Measurements from ENCODE around the gene G0S2. TPM values are rescaled to one million over a fixed set of nuclear protein-coding genes. Genes with fewer than 3 reads are reported as not detected.

Gene G0S2
- polyA plus RNA-seq, 2 of the 4 experiments (the other 2 are of a cell fraction), result 1.1 to 3.0 TPM

DNA sequence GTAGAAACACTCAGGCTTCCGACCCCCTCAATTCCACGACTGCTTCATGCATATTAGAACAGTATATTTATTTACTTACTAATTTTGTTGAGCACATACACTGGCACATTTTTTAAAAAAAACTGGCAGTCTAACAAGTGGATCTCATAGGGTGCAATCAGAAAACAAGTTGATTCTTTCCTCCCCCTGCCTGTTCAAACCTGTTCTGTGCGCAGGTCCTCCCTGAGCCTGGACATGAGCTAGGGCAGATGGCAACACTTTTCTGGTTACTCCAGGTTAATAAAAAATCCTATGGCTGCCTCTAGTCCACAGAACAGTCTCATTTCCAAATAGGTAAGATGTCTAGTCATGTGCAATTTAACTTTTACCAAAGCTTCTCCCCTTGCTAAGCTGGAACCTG is 48.1 kb downstream of the G0S2 start:
- CTCF ChIA-PET, result interaction anchor here (0.7 to 1.3 kb wide), 3 partner anchors 25 to 587 kb away, joined by 3 read pairs; no protein-coding TSS in a partner anchor
- FAIRE-seq, result no peak

DNA sequence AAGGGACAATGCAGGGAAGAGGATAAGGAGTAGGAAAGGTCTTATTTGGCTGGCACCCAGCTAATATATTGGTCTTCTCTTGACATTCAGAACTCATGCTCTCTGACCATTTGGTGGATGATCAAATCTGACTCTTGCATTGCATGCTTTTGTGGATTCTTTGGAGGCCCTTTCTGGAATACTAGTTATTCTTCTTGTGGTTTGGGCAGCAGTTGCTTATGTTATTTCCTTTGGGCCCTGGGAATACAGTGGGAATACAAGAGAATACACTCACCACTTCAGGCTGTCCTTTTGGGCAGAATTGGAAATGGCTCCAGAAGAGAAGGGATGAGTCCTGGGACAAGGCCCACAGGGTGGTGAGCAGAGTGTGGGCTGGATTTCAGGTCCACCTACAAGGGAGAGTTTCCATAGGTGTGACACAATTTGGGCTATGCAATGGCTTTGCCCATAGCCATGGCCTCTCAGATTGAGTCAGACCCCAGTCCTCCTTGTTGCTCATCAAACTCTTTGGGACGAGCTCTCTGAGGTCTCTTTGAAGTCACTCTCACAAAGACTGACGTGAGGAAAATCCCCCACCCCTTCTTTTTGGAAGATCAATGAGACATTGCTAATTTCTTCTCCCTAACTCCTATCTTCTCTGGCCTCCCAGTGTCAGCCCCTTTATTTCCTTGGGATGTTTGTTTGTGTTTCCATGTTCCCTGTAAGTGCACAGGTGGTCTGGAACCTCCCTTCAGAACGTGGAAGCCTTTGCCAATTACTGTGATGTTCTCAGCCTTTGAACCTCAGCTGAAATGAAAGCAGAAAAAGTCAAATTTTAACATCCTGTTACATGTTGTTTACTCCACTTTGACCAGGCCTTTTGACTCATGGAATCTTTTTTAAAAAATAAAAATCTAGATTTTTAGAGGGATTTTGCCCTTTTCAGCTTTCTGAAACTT is 48.8 kb downstream of the G0S2 start:
- Histone ChIP-seq H3K4me2 (no peak overlapping the region), H3K27ac (no peak overlapping the region), H3K4me1 (no peaks in the 10 kb centered on the region), H3K9me3 (no peaks in the 10 kb centered on the region), H3K4me3 (no peak overlapping the region)
- WGBS (ENCODE audit: missing lambda C conversion rate), result 16% methylated on average over 3 of the region's 3 CpGs
- DNase-seq (ENCODE audit: low read depth in 1 of 2, low spot score in 1 of 2) (no peak), FAIRE-seq (no peak), ATAC-seq (no peak)
- ChIA-PET CTCF (interaction anchor here (0.7 to 2.1 kb wide), 7 partner anchors 10 to 587 kb away, joined by 3 to 9 read pairs (median 3); no protein-coding TSS in a partner anchor), POLR2A (no interaction called here)
- TF ChIP-seq, protein P1, sequence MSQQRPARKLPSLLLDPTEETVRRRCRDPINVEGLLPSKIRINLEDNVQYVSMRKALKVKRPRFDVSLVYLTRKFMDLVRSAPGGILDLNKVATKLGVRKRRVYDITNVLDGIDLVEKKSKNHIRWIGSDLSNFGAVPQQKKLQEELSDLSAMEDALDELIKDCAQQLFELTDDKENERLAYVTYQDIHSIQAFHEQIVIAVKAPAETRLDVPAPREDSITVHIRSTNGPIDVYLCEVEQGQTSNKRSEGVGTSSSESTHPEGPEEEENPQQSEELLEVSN (IDR thresholded peaks at IDR 0.05; ENCODE audit: borderline replicate concordance, low read depth), result no peak
- TF ChIP-seq MAZ (IDR thresholded peaks at IDR 0.05; ENCODE audit: borderline replicate concordance, low read depth, low read length), result no peak
- TF ChIP-seq CHD4 (IDR thresholded peaks at IDR 0.05; ENCODE audit: borderline replicate concordance), result no peak
- no peak for TF ChIP-seq CBX8 (IDR thresholded peaks at IDR 0.05)
- TF ChIP-seq GATA3 (IDR thresholded peaks at IDR 0.05; ENCODE audit: borderline replicate concordance), result no peak
- TF ChIP-seq NFE2L2 (conservative IDR thresholded peaks at IDR 0.05; ENCODE audit: low read length), result no peak
- TF ChIP-seq ZNF302 (CRISPR knock-in tag; IDR thresholded peaks at IDR 0.05), result no peak
- no peak for TF ChIP-seq CBX2 (IDR thresholded peaks at IDR 0.05; ENCODE audit: borderline replicate concordance, low read depth)

More for the DNA sequence above, 48.1 kb downstream of the G0S2 start:
- Histone ChIP-seq H3K4me3 (no peak overlapping the region), H3K4me2 (no peak overlapping the region), H3K27ac (no peak overlapping the region), H3K9me3 (no peaks in the 10 kb centered on the region), H3K4me1 (no peaks in the 10 kb centered on the region)
- DNase-seq (ENCODE audit: low read depth in 1 of 2, low spot score in 1 of 2), result no peak
- no peak for ATAC-seq
- POLR2A ChIA-PET, result no interaction called here
- 39% methylated on average over 3 of the region's 3 CpGs for WGBS (ENCODE audit: missing lambda C conversion rate)
- TF ChIP-seq CBX8 (IDR thresholded peaks at IDR 0.05), result no peak
- no peak for TF ChIP-seq EHMT2 (IDR thresholded peaks at IDR 0.05; ENCODE audit: low read depth)
- TF ChIP-seq NR3C1 (IDR thresholded peaks at IDR 0.05), result no peak
- TF ChIP-seq NPAS2 (CRISPR knock-in tag; IDR thresholded peaks at IDR 0.05; ENCODE audit: borderline replicate concordance), result no peak
- no peak for TF ChIP-seq ZSCAN20 (CRISPR knock-in tag; IDR thresholded peaks at IDR 0.05)
- TF ChIP-seq KDM1A (IDR thresholded peaks at IDR 0.05; ENCODE audit: low read depth), result no peak
- TF ChIP-seq ZFP36 (IDR thresholded peaks at IDR 0.05; ENCODE audit: borderline replicate concordance, partially characterized antibody), result no peak
- no peak for TF ChIP-seq CHD2 (IDR thresholded peaks at IDR 0.05; ENCODE audit: low read length, partially characterized antibody)
- no peak for TF ChIP-seq TFCP2L1 (CRISPR knock-in tag; IDR thresholded peaks at IDR 0.05)
- TF ChIP-seq RNF2 (IDR thresholded peaks at IDR 0.05; ENCODE audit: borderline replicate concordance, low read depth), result no peak
- TF ChIP-seq CBX2 (IDR thresholded peaks at IDR 0.05; ENCODE audit: borderline replicate concordance, low read depth), result no peak
- no peak for TF ChIP-seq RAD21 (conservative IDR thresholded peaks at IDR 0.05 in 1 of 2, IDR thresholded peaks at IDR 0.05 in 1 of 2)
- no peak for TF ChIP-seq SMC3 (IDR thresholded peaks at IDR 0.05)
- no peak for TF ChIP-seq HOXB5 (CRISPR knock-in tag; IDR thresholded peaks at IDR 0.05)
- no peak for TF ChIP-seq HEYL (CRISPR knock-in tag; IDR thresholded peaks at IDR 0.05)

Other genes starting within 250 kb of the G0S2 start
- 0.08 and 0.19 TPM in 2 replicates for gene CAMK1G, start 91.7 kb upstream of the G0S2 start, polyA plus RNA-seq (2011; rRNA removed)
- 0.03 to 0.13 TPM in 2 of 3 replicates, not detected in the other for gene CAMK1G, start 91.7 kb upstream of the G0S2 start, polyA plus RNA-seq (2017; fragmentation: RNase III; extraction: RNeasy Plus Mini Kit Qiagen cat#74134 plus additional on column Dnase treatment)
- gene LAMB3, start 23.0 kb upstream of the G0S2 start, polyA plus RNA-seq (2011; rRNA removed), result 7.3 and 11.6 TPM in 2 replicates
- gene LAMB3, start 23.0 kb upstream of the G0S2 start, polyA plus RNA-seq (2017; fragmentation: RNase III; extraction: RNeasy Plus Mini Kit Qiagen cat#74134 plus additional on column Dnase treatment), result 8.1 to 11.1 TPM (median 9.1 TPM) in 3 replicates
- 0.17 TPM in 1 of 2 replicates, not detected in the other for gene HSD11B1, start 29.4 kb downstream of the G0S2 start, polyA plus RNA-seq (2011; rRNA removed)
- not detected in 3 replicates for gene HSD11B1, start 29.4 kb downstream of the G0S2 start, polyA plus RNA-seq (2017; fragmentation: RNase III; extraction: RNeasy Plus Mini Kit Qiagen cat#74134 plus additional on column Dnase treatment)
- not detected in 2 replicates for gene TRAF3IP3, start 80.6 kb downstream of the G0S2 start, polyA plus RNA-seq (2011; rRNA removed)
- gene TRAF3IP3, start 80.6 kb downstream of the G0S2 start, polyA plus RNA-seq (2017; fragmentation: RNase III; extraction: RNeasy Plus Mini Kit Qiagen cat#74134 plus additional on column Dnase treatment), result not detected in 3 replicates
- 3.3 TPM in 2 replicates for gene C1orf74, start 109.1 kb downstream of the G0S2 start, polyA plus RNA-seq (2011; rRNA removed)
- 2.0 to 2.4 TPM (median 2.4 TPM) in 3 replicates for gene C1orf74, start 109.1 kb downstream of the G0S2 start, polyA plus RNA-seq (2017; fragmentation: RNase III; extraction: RNeasy Plus Mini Kit Qiagen cat#74134 plus additional on column Dnase treatment)
- 0.22 and 0.25 TPM in 2 replicates for gene IRF6, start 130.7 kb downstream of the G0S2 start, polyA plus RNA-seq (2011; rRNA removed)
- gene IRF6, start 130.7 kb downstream of the G0S2 start, polyA plus RNA-seq (2017; fragmentation: RNase III; extraction: RNeasy Plus Mini Kit Qiagen cat#74134 plus additional on column Dnase treatment), result 0.03 to 0.08 TPM (median 0.05 TPM) in 3 replicates
- 16.5 and 16.7 TPM in 2 replicates for gene UTP25, start 152.6 kb downstream of the G0S2 start, polyA plus RNA-seq (2011; rRNA removed)
- 8.4 to 8.7 TPM (median 8.7 TPM) in 3 replicates for gene UTP25, start 152.6 kb downstream of the G0S2 start, polyA plus RNA-seq (2017; fragmentation: RNase III; extraction: RNeasy Plus Mini Kit Qiagen cat#74134 plus additional on column Dnase treatment)

Data from A549 (cell line).